RPMI8226 (cell line): ENCODE data around the gene CAMKK1.

Source experiments
- DNase-seq: peaks from one replicate; pipeline ENCODE4 v3.0.0-alpha.2; 2015

CAMKK1 gene

DNA sequence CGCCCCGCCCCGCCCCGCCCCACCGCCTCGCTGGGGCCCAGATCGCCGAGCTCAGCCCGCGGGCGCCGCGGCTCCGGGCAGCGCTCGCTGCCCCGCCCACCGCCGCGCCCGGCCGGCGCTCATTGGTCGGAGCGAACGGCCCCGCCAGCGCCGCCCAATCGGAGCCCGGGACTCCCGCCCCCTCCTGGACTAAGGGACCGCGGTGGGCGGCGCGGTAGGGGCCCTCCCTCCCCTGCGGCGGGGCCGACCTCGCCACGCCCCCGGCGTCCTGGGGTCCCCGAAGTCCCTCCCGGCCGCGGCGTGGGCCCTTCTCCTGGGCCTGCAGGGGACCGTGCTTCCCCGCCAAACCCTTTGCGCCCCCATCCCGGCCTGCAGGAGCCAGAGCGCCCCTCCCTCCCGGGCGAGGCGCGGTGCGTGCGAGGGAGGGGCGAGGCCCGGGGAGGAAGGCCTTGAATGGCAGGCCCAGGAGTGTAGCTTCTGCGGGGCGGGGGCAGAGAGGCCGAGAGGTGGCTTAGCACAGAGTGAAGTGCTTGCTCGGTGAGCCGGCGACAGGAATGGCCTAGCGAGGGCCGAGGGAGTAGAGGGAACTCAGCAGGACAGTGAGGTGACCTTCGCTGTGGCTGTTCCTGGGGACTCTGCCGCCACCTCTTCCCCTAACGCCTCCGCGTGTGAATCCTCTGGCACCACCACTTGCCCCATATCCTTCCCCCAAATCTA lies at the start of gene CAMKK1:
TSS of gene CAMKK1 (minus strand) at position 51 of the 717 bp plus-strand sequence. CDS start 7,366 bp downstream, outside the sequence.
- peak; percentile 91 for DNase-seq

- DNase-seq: no peak
These were observed 48.3 kb upstream of the CAMKK1 start for GRCh38 chr17:3940965-3941698.

GRCh38 chr17:3937359-3937758 lies 44.5 kb upstream of the CAMKK1 start:
- no peak for DNase-seq

DNA sequence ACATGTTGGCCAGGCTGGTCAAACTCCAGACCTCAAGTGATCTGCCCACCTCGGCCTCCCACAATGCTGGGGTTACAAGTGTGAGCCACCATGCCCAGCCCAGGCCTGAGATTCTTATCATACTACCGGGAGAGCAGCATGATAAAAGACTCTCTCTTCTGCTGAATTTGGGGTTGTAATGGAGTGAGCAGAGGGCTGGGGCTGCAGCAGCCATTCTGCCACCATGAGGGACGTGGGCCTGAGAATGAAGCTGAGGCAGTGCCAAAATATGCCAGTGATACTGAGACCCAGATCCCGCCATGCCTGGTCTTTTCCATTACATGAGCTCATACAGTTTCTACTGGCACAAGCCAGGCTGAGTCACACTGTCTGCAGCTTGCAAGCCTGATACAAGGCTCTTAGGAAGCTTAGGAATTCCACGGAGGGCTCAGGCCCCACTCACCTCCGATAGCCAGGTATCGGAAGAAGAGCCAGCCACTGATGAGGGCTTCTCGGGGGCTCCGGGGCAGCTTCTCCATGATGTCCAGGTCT lies 43.0 kb upstream of the CAMKK1 start:
- no peak for DNase-seq

DNA sequence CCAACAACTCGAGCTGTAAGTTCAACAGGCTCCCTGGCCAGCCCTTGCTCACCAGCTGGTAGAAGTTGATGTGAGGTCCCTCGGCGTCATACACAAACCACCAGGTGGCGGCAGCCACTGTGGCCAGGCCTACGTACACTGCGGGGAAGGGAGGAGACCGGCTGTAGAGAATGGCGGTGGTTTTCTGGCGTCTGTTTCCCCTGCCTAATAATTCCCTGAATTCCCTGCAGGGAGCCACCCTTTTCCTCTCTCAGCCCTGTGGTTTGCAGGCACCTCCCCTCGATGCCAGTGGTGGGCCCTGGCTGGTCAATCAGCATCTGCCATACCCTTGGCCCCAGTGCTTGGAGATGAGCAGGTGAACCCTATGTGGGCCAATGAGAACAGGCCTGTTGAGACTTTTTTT lies 42.3 kb upstream of the CAMKK1 start:
- peak; percentile 39 for DNase-seq

GRCh38 chr17:3929764-3930163 lies 36.9 kb upstream of the CAMKK1 start:
- no peak for DNase-seq

GRCh38 chr17:3929181-3929580 lies 36.3 kb upstream of the CAMKK1 start:
- no peak for DNase-seq

DNA sequence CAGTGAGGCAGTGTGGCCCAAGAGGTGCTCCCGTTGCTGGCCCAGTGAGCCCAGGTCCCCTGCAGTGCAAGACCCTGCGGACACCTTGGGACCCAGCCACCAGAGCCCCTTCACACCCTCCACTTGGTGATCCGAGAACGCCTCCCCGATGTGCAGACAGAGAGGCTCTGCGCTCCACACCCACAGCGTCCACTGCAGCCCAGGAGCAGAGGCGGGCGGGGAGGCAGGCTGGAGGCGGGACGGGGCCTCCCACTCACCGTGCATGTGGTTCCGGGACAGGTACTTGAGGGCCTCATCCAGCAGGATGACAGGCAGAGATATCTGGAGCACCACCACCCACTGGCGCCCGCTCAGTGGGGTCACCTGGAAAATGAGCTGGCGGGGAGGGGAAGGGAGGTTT lies 35.6 kb upstream of the CAMKK1 start:
- DNase-seq: no peak

GRCh38 chr17:3927628-3928340 lies 34.9 kb upstream of the CAMKK1 start:
- no peak for DNase-seq

- DNase-seq: no peak
These were observed 34.2 kb upstream of the CAMKK1 start for GRCh38 chr17:3926860-3927627.

- DNase-seq: no peak
These were observed 33.0 kb upstream of the CAMKK1 start for GRCh38 chr17:3925684-3926485.

- DNase-seq: no peak
These were observed 31.9 kb upstream of the CAMKK1 start for GRCh38 chr17:3924512-3925350.

GRCh38 chr17:3923466-3924190 lies 30.8 kb upstream of the CAMKK1 start:
- DNase-seq: no peak

GRCh38 chr17:3922765-3923164 lies 29.9 kb upstream of the CAMKK1 start:
- DNase-seq: no peak

DNA sequence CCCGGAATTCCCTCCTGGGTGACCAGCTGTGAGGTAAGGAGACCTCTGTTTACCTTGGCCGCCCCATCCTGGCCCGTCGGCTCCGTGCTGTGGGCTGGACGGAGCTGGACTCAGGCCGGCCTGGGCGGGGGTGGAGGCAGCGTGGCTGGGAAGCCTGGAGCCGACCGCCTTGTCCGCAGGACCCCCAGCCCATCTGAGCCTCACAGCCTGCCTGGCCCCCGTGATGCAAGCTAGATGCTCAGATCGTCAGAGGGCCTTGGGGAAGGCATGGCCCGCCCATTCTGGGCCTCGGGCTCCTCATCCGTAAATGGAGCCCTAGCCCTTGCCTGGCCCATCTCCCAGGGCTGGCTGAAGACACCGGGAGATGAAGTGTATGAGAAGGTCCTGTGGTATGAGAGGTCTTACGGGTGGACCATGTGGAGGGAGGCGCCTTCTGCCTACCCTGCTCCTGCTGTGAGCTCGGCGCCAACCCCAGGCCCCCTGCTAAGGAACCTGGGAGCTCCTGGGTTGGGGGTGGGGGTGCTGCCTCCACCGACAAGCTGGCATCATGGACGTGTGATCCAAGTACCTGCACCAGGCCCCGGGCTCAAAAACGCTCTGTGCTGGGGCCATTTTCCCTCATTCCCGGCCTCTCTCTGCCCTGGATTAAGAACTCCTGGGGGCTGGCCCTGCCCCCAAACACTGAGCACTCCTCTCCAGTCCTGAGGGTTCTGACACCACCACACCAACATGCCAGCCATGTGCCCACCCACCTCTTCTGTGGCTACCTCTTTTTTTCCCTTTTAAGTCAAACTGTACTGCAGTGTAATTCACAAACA lies 28.9 kb upstream of the CAMKK1 start:
- no peak for DNase-seq

DNA sequence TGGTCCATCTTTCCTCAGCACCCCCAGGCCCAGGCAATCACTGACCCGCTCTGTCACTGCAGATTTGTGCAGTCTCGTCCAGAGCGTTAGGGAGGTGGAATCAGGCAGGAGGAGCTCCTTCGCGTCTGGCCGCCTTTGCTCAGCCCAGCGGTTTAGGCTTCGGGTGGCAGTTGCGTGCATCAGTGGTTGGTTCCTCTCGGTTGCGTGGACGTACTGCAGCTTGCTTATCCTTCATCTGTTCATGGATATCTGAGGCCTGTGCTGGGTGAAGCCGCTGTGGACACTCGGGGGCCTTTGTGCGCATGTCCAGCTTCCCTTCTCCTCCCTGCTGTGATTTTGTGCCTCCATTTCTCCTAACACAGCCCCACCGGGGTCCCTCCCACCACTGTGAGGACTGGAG lies 28.2 kb upstream of the CAMKK1 start:
- peak; percentile 7 for DNase-seq

- no peak for DNase-seq
These were observed 26.3 kb upstream of the CAMKK1 start for GRCh38 chr17:3919123-3919624.

GRCh38 chr17:3918372-3919122 lies 25.7 kb upstream of the CAMKK1 start:
- no peak for DNase-seq
